Mesenchymal stem cell (in vitro differentiated cells and primary cell): ENCODE results near the gene PRMT7.

Source experiments
- DNase-seq: peaks from one replicate; pipeline ENCODE4 v3.0.0-alpha.2; 2013
- H2AFZ ChIP-seq: one replicate; pipeline ENCODE4 v1.6.1; 2013; ENCODE audit warnings: low read depth, mild to moderate bottlenecking, control low read depth, inconsistent platforms, low read length, moderate library complexity
- H2AK5ac ChIP-seq: 2 replicates; pipeline ENCODE4 v1.6.1; 2013; ENCODE audit warnings: low read length, moderate library complexity, mild to moderate bottlenecking, inconsistent platforms; ENCODE audit not compliant: severe bottlenecking
- H2BK120ac ChIP-seq: one replicate; pipeline ENCODE4 v1.6.1; 2013; ENCODE audit warnings: low read depth, mild to moderate bottlenecking, inconsistent platforms, low read length, moderate library complexity
- H2BK12ac ChIP-seq, 2 experiments: one replicate each; pipeline ENCODE4 v1.6.1; 2013; ENCODE audit warnings: inconsistent platforms in 2 of 2, low read length in 2 of 2, mild to moderate bottlenecking in 2 of 2, moderate library complexity in 2 of 2, control low read depth in 1 of 2
- H2BK15ac ChIP-seq: one replicate; pipeline ENCODE4 v1.6.1; 2013; ENCODE audit warnings: mild to moderate bottlenecking, low read depth, inconsistent platforms; ENCODE audit not compliant: poor library complexity, severe bottlenecking
- H2BK5ac ChIP-seq: 2 replicates; pipeline ENCODE4 v1.6.1; 2013; ENCODE audit warnings: low read depth, mild to moderate bottlenecking, low read length, control low read depth, inconsistent platforms; ENCODE audit not compliant: poor library complexity, severe bottlenecking
- H3K14ac ChIP-seq, 2 experiments: one replicate each; pipeline ENCODE4 v1.6.1; 2013; ENCODE audit warnings: inconsistent platforms in 2 of 2, low read length in 2 of 2, control low read depth in 1 of 2, mild to moderate bottlenecking in 1 of 2, moderate library complexity in 1 of 2
- H3K18ac ChIP-seq, 2 experiments: one replicate each; pipeline ENCODE4 v1.6.1; 2013; ENCODE audit warnings: inconsistent platforms in 2 of 2, low read length in 2 of 2, control low read depth in 1 of 2, low read depth in 1 of 2, mild to moderate bottlenecking in 1 of 2
- H3K23ac ChIP-seq, 2 experiments: one replicate each; pipeline ENCODE4 v1.6.1; 2013; ENCODE audit warnings: inconsistent platforms in 2 of 2, low read length in 2 of 2, mild to moderate bottlenecking in 2 of 2, moderate library complexity in 2 of 2, control low read depth in 1 of 2
- H3K27ac ChIP-seq: 2 replicates; pipeline ENCODE4 v1.5.1; 2013; ENCODE audit warnings: mild to moderate bottlenecking, moderate library complexity, low read length, control low read depth, inconsistent platforms; ENCODE audit not compliant: poor library complexity, severe bottlenecking
- H3K27me3 ChIP-seq, 2 experiments: 2 replicates each; pipeline versions ENCODE4 v1.6.1 to v1.7.0; 2013; ENCODE audit warnings: low read length in 2 of 2, mild to moderate bottlenecking in 2 of 2, moderate library complexity in 2 of 2, control low read depth in 1 of 2, inconsistent platforms in 1 of 2; ENCODE audit not compliant: control insufficient read depth in 1 of 2, insufficient read depth in 1 of 2
- H3K36me3 ChIP-seq, 2 experiments: 2 replicates each; pipeline versions ENCODE4 v1.6.1 to v1.7.0; 2013; ENCODE audit warnings: low read length in 2 of 2, control low read depth in 1 of 2, inconsistent platforms in 1 of 2, low read depth in 1 of 2, mild to moderate bottlenecking in 1 of 2; ENCODE audit not compliant: insufficient read depth in 2 of 2, control insufficient read depth in 1 of 2
- H3K4ac ChIP-seq, 2 experiments: one replicate each; pipeline ENCODE4 v1.6.1; 2013; ENCODE audit warnings: inconsistent platforms in 2 of 2, low read length in 2 of 2, mild to moderate bottlenecking in 2 of 2, moderate library complexity in 2 of 2, control low read depth in 1 of 2, low read depth in 1 of 2
- H3K4me1 ChIP-seq: 2 replicates; pipeline ENCODE4 v1.6.1; 2013; ENCODE audit warnings: low read depth, low read length, control low read depth; ENCODE audit not compliant: control insufficient read depth, insufficient read depth
- H3K4me2 ChIP-seq: 2 replicates; pipeline ENCODE4 v1.6.1; 2013; ENCODE audit warnings: low read length, mild to moderate bottlenecking, inconsistent platforms; ENCODE audit not compliant: poor library complexity, severe bottlenecking
- H3K4me3 ChIP-seq, 2 experiments: 2 replicates each; pipeline versions ENCODE4 v1.5.1 to v1.7.0; 2013; ENCODE audit warnings: low read length in 2 of 2, mild to moderate bottlenecking in 2 of 2, control low read depth in 1 of 2, low read depth in 1 of 2; ENCODE audit not compliant: insufficient read depth in 1 of 2
- H3K79me1 ChIP-seq: replicated peaks from 2 replicates; pipeline ENCODE4 v1.6.1; 2013; ENCODE audit warnings: mild to moderate bottlenecking, control low read depth, low read length, inconsistent platforms; ENCODE audit not compliant: poor library complexity, severe bottlenecking
- H3K9ac ChIP-seq: 2 replicates; pipeline ENCODE4 v1.7.0; 2013; ENCODE audit warnings: mild to moderate bottlenecking, low read length, moderate library complexity
- H3K9me3 ChIP-seq: 2 replicates; pipeline ENCODE4 v1.7.0; 2013; ENCODE audit warnings: mild to moderate bottlenecking, low read length; ENCODE audit not compliant: control insufficient read depth
- H4K8ac ChIP-seq: one replicate; pipeline ENCODE4 v1.6.1; 2013; ENCODE audit warnings: inconsistent platforms, mild to moderate bottlenecking, low read length, moderate library complexity
- H4K91ac ChIP-seq: one replicate; pipeline ENCODE4 v1.6.1; 2013; ENCODE audit warnings: mild to moderate bottlenecking, low read length, inconsistent platforms
- whole genome bisulfite sequencing: methylation state at CpG from one replicate; pipeline ENCODE4 v1.1.7; 2013; ENCODE audit warnings: mixed read lengths; 5-methylcytosine and 5-hydroxymethylcytosine counted together

PRMT7 gene

DNA sequence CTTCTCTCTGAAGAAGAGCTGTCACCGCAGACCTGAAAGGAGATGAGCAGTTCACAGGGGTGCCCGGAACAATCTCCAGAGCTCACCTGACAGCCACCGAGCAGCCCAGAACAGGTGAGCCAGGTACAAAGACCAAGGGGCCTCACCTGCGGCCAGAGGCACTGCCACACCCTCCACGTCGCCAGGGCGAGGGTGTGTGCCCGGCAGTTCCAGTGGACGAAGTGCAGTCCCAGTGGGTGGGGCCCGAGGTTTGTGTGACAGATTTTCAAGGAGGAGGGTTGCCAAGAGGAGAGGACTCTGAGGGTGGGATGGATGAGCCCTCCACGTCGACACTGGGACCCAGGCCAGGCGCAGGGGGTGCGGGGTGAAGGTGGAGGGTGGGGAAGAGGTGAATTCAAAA is 75.8 kb downstream of the PRMT7 start:
- H3K18ac ChIP-seq, result no peak overlapping the region
- no peak overlapping the region for H3K4ac ChIP-seq
- no peaks in the 10 kb centered on the region for H3K36me3 ChIP-seq
- no peak overlapping the region for H2BK5ac ChIP-seq
- no peak overlapping the region for H2BK120ac ChIP-seq
- peaks cover 26 to 49% of the 10 kb centered on the region in 2 experiments for H3K27me3 ChIP-seq
- no peak overlapping the region for H4K91ac ChIP-seq
- no peak overlapping the region for H2BK15ac ChIP-seq
- H3K14ac ChIP-seq, result no peak overlapping the region
- H4K8ac ChIP-seq, result no peak overlapping the region
- no peak overlapping the region for H3K9ac ChIP-seq
- H2AK5ac ChIP-seq, result no peak overlapping the region
- WGBS, result 87% methylated on average over 14 of the region's 14 CpGs
- H3K23ac ChIP-seq, result no peak overlapping the region
- H3K4me2 ChIP-seq, result no peak overlapping the region
- no peak for DNase-seq
- peaks cover 2% of the 10 kb centered on the region for H3K4me1 ChIP-seq
- H3K4me3 ChIP-seq, result no peak overlapping the region
- H2BK12ac ChIP-seq, result no peak overlapping the region
- no peaks in the 10 kb centered on the region for H3K9me3 ChIP-seq
- no peak overlapping the region for H2AFZ ChIP-seq
- no peaks in the 10 kb centered on the region for H3K79me1 ChIP-seq
- H3K27ac ChIP-seq, result no peak overlapping the region

DNA sequence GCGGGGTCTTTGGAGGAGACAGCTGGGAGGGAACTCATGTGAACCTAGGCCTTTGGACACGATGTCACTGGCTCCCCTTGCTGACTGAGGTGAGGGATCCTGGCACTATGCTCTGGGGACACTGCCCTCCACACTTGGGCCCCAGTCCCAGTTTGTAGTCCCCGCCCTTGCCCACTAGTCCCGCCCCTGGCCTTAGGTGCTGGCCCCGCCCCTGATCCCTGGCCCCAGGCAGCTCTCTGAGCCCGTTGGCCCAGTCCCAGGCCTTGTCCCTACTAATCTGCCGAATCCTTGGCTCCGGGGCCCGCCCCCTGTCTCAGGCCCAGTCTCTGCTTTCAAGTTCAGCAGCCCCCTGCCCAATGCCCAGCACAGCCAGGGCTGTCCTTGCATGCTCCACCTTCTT is 76.5 kb downstream of the PRMT7 start:
- H2BK120ac ChIP-seq, result no peak overlapping the region
- 76% methylated on average over 9 of the region's 9 CpGs for WGBS
- H4K8ac ChIP-seq, result no peak overlapping the region
- no peak overlapping the region for H3K14ac ChIP-seq
- no peak overlapping the region for H2AK5ac ChIP-seq
- H3K27me3 ChIP-seq, result peaks cover 26 to 49% of the 10 kb centered on the region in 2 experiments
- no peak overlapping the region for H3K27ac ChIP-seq
- no peak overlapping the region for H3K9ac ChIP-seq
- H3K4me3 ChIP-seq, result no peak overlapping the region
- H3K9me3 ChIP-seq, result no peaks in the 10 kb centered on the region
- no peak overlapping the region for H3K23ac ChIP-seq
- no peak overlapping the region for H2BK5ac ChIP-seq
- no peak overlapping the region for H3K18ac ChIP-seq
- H2BK15ac ChIP-seq, result no peak overlapping the region
- no peak overlapping the region for H4K91ac ChIP-seq
- H3K4me1 ChIP-seq, result peaks cover 2% of the 10 kb centered on the region
- H2AFZ ChIP-seq, result no peak overlapping the region
- no peaks in the 10 kb centered on the region for H3K36me3 ChIP-seq
- no peaks in the 10 kb centered on the region for H3K79me1 ChIP-seq
- H3K4ac ChIP-seq, result no peak overlapping the region
- H2BK12ac ChIP-seq, result no peak overlapping the region
- no peak for DNase-seq
- no peak overlapping the region for H3K4me2 ChIP-seq

GRCh38 chr16:68388124-68388523 is 77.3 kb downstream of the PRMT7 start:
- Histone ChIP-seq H3K79me1 (no peaks in the 10 kb centered on the region), H3K36me3 (no peaks in the 10 kb centered on the region), H3K18ac (no peak overlapping the region), H2AFZ (no peak overlapping the region), H2BK120ac (no peak overlapping the region), H4K91ac (no peak overlapping the region), H3K14ac (no peak overlapping the region), H4K8ac (no peak overlapping the region), H3K9me3 (no peaks in the 10 kb centered on the region), H3K4ac (no peak overlapping the region), H3K27me3 (peaks cover 25 to 48% of the 10 kb centered on the region in 2 experiments), H3K4me2 (no peak overlapping the region), H3K23ac (no peak overlapping the region), H3K4me3 (no peak overlapping the region), H2BK5ac (no peak overlapping the region), H2BK15ac (no peak overlapping the region), H3K4me1 (peaks cover 2% of the 10 kb centered on the region), H2BK12ac (no peak overlapping the region), H3K27ac (no peak overlapping the region), H3K9ac (no peak overlapping the region), H2AK5ac (no peak overlapping the region)
- DNase-seq, result no peak
- 72% methylated on average over 3 of the region's 3 CpGs for WGBS

- WGBS, result 72% methylated on average over 8 of the region's 8 CpGs
- Histone ChIP-seq H2AK5ac (no peak overlapping the region), H3K27me3 (peaks cover 16 to 39% of the 10 kb centered on the region in 2 experiments), H3K9ac (no peak overlapping the region), H2BK5ac (no peak overlapping the region), H2BK12ac (no peak overlapping the region), H4K8ac (no peak overlapping the region), H4K91ac (no peak overlapping the region), H3K4me1 (peaks cover 2% of the 10 kb centered on the region), H3K27ac (no peak overlapping the region), H2BK120ac (no peak overlapping the region), H2AFZ (no peak overlapping the region), H3K14ac (no peak overlapping the region), H3K9me3 (no peaks in the 10 kb centered on the region), H3K79me1 (no peaks in the 10 kb centered on the region), H3K23ac (no peak overlapping the region), H3K4me3 (no peak overlapping the region), H2BK15ac (no peak overlapping the region), H3K18ac (no peak overlapping the region), H3K4ac (no peak overlapping the region), H3K4me2 (no peak overlapping the region), H3K36me3 (no peaks in the 10 kb centered on the region)
- DNase-seq, result no peak
Observed at GRCh38 chr16:68389006-68389405, 78.2 kb downstream of the PRMT7 start.
